ENCODE data around the gene NDFIP2. TPM values are rescaled to one million over a fixed set of nuclear protein-coding genes. Genes with fewer than 3 reads are reported as not detected.

The NDFIP2 gene
- total RNA-seq, 1 donor from 2014 or later, result 30.0 TPM

GRCh38 chr13:79479882-79480281, 1.1 kb upstream of the NDFIP2 start:
- H3K4me3 ChIP-seq, result no peak overlapping the region
- intact Hi-C loops (cut with DNase I), result no loop called here
- ATAC-seq (no peak), DNase-seq (no peak)
- no peak for TF ChIP-seq CTCF (IDR thresholded peaks at IDR 0.05)
- H3K27me3 ChIP-seq (ENCODE audit: low read depth), result no peaks in the 10 kb centered on the region
- no peak overlapping the region for H3K27ac ChIP-seq
- H3K9me3 ChIP-seq, result no peaks in the 10 kb centered on the region
- peaks cover 27% of the 10 kb centered on the region for H3K4me1 ChIP-seq
- H3K36me3 ChIP-seq, result no peaks in the 10 kb centered on the region

GRCh38 chr13:79481685-79482052, 714 bp downstream of the NDFIP2 start:
- H3K36me3 ChIP-seq, result no peaks in the 10 kb centered on the region
- DNase-seq (no peak), ATAC-seq (peak; percentile 50 to 75)
- H3K9me3 ChIP-seq, result no peaks in the 10 kb centered on the region
- no peaks in the 10 kb centered on the region for H3K27me3 ChIP-seq (ENCODE audit: low read depth)
- peaks cover 33% of the 10 kb centered on the region for H3K4me1 ChIP-seq
- peak overlapping the region; percentile 84 for H3K4me3 ChIP-seq
- intact Hi-C loops (cut with DNase I), result no loop called here
- H3K27ac ChIP-seq, result peak overlapping the region; percentile 84
- TF ChIP-seq CTCF (IDR thresholded peaks at IDR 0.05), result no peak

GRCh38 chr13:79482281-79482970, 1.5 kb downstream of the NDFIP2 start:
- Histone ChIP-seq H3K4me1 (peaks cover 33% of the 10 kb centered on the region), H3K9me3 (no peaks in the 10 kb centered on the region), H3K27ac (no peak overlapping the region), H3K4me3 (peak overlapping the region; percentile 84), H3K36me3 (no peaks in the 10 kb centered on the region), H3K27me3 (ENCODE audit: low read depth) (no peaks in the 10 kb centered on the region)
- no peak for TF ChIP-seq CTCF (IDR thresholded peaks at IDR 0.05)
- intact Hi-C loops (cut with DNase I), result no loop called here
- DNase-seq, result no peak
- ATAC-seq, result no peak

- no peaks in the 10 kb centered on the region for H3K27me3 ChIP-seq (ENCODE audit: low read depth)
- no peak for TF ChIP-seq CTCF (IDR thresholded peaks at IDR 0.05)
- DNase-seq, result no peak
- H3K27ac ChIP-seq, result no peak overlapping the region
- H3K4me3 ChIP-seq, result no peak overlapping the region
- intact Hi-C loops (cut with DNase I), result no loop called here
- no peaks in the 10 kb centered on the region for H3K9me3 ChIP-seq
- H3K36me3 ChIP-seq, result no peaks in the 10 kb centered on the region
- ATAC-seq, result no peak
- peaks cover 33% of the 10 kb centered on the region for H3K4me1 ChIP-seq
Measured at GRCh38 chr13:79483086-79483706, 2.2 kb downstream of the NDFIP2 start.

GRCh38 chr13:79485014-79485811, 4.3 kb downstream of the NDFIP2 start:
- H3K27me3 ChIP-seq (ENCODE audit: low read depth), result no peaks in the 10 kb centered on the region
- H3K4me3 ChIP-seq, result no peak overlapping the region
- H3K4me1 ChIP-seq, result peaks cover 33% of the 10 kb centered on the region
- TF ChIP-seq CTCF (IDR thresholded peaks at IDR 0.05), result no peak
- no peaks in the 10 kb centered on the region for H3K9me3 ChIP-seq
- peak; percentile 16 to 31 for ATAC-seq
- H3K27ac ChIP-seq, result no peak overlapping the region
- no peak for DNase-seq
- intact Hi-C loops (cut with DNase I), result no loop called here
- no peaks in the 10 kb centered on the region for H3K36me3 ChIP-seq

Measured in lower lobe of right lung (tissue), 2 donors.